GM12878 (cell line): ENCODE measurements around the gene NFATC2. TPM values are rescaled to one million over a fixed set of nuclear protein-coding genes. Genes with fewer than 3 reads are reported as not detected.
A peak's percentile ranks its signal among the peaks of the same experiment; 100 is the strongest.

Source experiments
- ATAC-seq: fragments of 200-7000 bp; cut with Tn5 transposase; 3 replicates; pipeline ENCODE4 v1.9.1; 2020; ENCODE audit warnings: mild to moderate bottlenecking, moderate library complexity
- BruUV-seq: library from RNA; stranded (reverse); fragments of 400-500 nt; replicated peaks from 2 replicates; lab custom pipeline; 2021; lab: Mats Ljungman, UMichigan
- CTCF ChIA-PET: fragments of 300-600 bp; sonication (Branson Sonifier 250); formaldehyde crosslinking; extraction: SDS; loops from one replicate; lab custom pipeline; 2021; ENCODE audit warnings: inconsistent platforms; lab: Yijun Ruan, JAX
- POLR2A ChIA-PET: fragments of 350-600 bp; formaldehyde crosslinking; extraction: SDS; loops from one replicate; lab custom pipeline; 2021; ENCODE audit warnings: inconsistent platforms; lab: Charles Lee
- RAD21 ChIA-PET: fragments of 300-600 bp; sonication (Branson Sonifier 250); formaldehyde crosslinking; loops from one replicate; lab custom pipeline; 2023; ENCODE audit warnings: antibody characterized with exemption; ENCODE audit not compliant: unreplicated experiment; lab: Charles Lee
- SMC1A ChIA-PET: fragments of 300-600 bp; sonication (Branson Sonifier 250); formaldehyde crosslinking; loops from one replicate; lab custom pipeline; 2023; ENCODE audit not compliant: unreplicated experiment, uncharacterized antibody; lab: Charles Lee
- DNase-seq: peaks from one replicate; pipeline ENCODE4 v3.0.0-alpha.2; 2011; ENCODE audit warnings: low read depth, low spot score
- FAIRE-seq: peaks from 3 replicates; lab custom pipeline; 2011; peaks lifted over from hg19 to GRCh38; lab: Jason Lieb, UNC
- H2AFZ ChIP-seq: 2 replicates; pipeline ENCODE4 v1.6.0; 2011; ENCODE audit warnings: low read depth, low read length, control low read depth; ENCODE audit not compliant: control insufficient read depth
- H3K27ac ChIP-seq: 2 replicates; pipeline ENCODE4 v1.5.1; 2011; ENCODE audit warnings: control low read depth; ENCODE audit not compliant: control insufficient read depth, insufficient read depth
- H3K27me3 ChIP-seq, 2 experiments: replicated peaks in 1 of 2; 2 replicates each; pipeline versions ENCODE4 v1.6.0 to v1.6.1; 2011; ENCODE audit warnings: low read length in 1 of 2; ENCODE audit not compliant: control insufficient read depth in 2 of 2, insufficient read depth in 2 of 2
- H3K36me3 ChIP-seq, 2 experiments: 2 replicates each; pipeline ENCODE4 v1.5.1; 2011; ENCODE audit warnings: low read length in 1 of 2; ENCODE audit not compliant: control insufficient read depth in 2 of 2, insufficient read depth in 2 of 2
- H3K4me1 ChIP-seq: 2 replicates; pipeline ENCODE4 v1.6.1; 2011; ENCODE audit warnings: mild to moderate bottlenecking, low read length, moderate library complexity, mixed read lengths; ENCODE audit not compliant: control insufficient read depth, insufficient read depth
- H3K4me2 ChIP-seq: 2 replicates; pipeline ENCODE4 v1.6.0; 2011; ENCODE audit warnings: control low read depth; ENCODE audit not compliant: control insufficient read depth, insufficient read depth
- H3K4me3 ChIP-seq: fragments of 200-600 bp; sonication (generic); 2 replicates; pipeline ENCODE4 v1.5.1; 2016
- H3K79me2 ChIP-seq: 2 replicates; pipeline ENCODE4 v1.6.0; 2011; ENCODE audit warnings: low read length; ENCODE audit not compliant: control insufficient read depth, insufficient read depth
- H3K9ac ChIP-seq: 2 replicates; pipeline ENCODE4 v1.8.0; 2011; ENCODE audit warnings: low read length, control low read depth, mixed read lengths; ENCODE audit not compliant: control insufficient read depth, insufficient read depth
- H3K9me3 ChIP-seq: replicated peaks from 3 replicates; pipeline ENCODE4 v1.5.1; 2011; ENCODE audit warnings: mild to moderate bottlenecking, low read length; ENCODE audit not compliant: control insufficient read depth, insufficient read depth
- H4K20me1 ChIP-seq: 2 replicates; pipeline ENCODE4 v1.6.0; 2011; ENCODE audit not compliant: control insufficient read depth, insufficient read depth
- CREB1 ChIP-seq: IDR thresholded peaks from 2 replicates; pipeline ENCODE4 v1.6.1; 2012; ENCODE audit warnings: low read depth, mild to moderate bottlenecking, inconsistent platforms
- ESRRA ChIP-seq: IDR thresholded peaks from 2 replicates; pipeline ENCODE4 v1.6.1; 2012; ENCODE audit warnings: mild to moderate bottlenecking, low read length, improper control_type of control experiment
- JUND ChIP-seq: IDR thresholded peaks from 2 replicates; pipeline ENCODE4 v1.6.1; 2012; ENCODE audit warnings: low read depth, mild to moderate bottlenecking, low read length, improper control_type of control experiment, moderate library complexity
- NFYB ChIP-seq: IDR thresholded peaks from 2 replicates; pipeline ENCODE4 v1.6.1; 2011; ENCODE audit warnings: low read depth, mild to moderate bottlenecking, low read length, improper control_type of control experiment, moderate library complexity; ENCODE audit not compliant: insufficient read depth
- TAF1 ChIP-seq: IDR thresholded peaks from 2 replicates; pipeline ENCODE4 v1.6.1; 2011; ENCODE audit warnings: mild to moderate bottlenecking, low read depth, low read length, borderline replicate concordance
- TARDBP ChIP-seq: IDR thresholded peaks from 2 replicates; pipeline ENCODE4 v1.6.1; 2016; ENCODE audit warnings: borderline replicate concordance
- ZZZ3 ChIP-seq: IDR thresholded peaks from 2 replicates; pipeline ENCODE4 v1.6.1; 2011; ENCODE audit warnings: low read depth; ENCODE audit not compliant: control insufficient read depth, insufficient read length
- WGBS: methylation state at CpG from one replicate; pipeline ENCODE4 v1.1.6; 2016; ENCODE audit warnings: low lambda C conversion rate; ENCODE audit not compliant: insufficient replicate concordance, insufficient coverage; ENCODE audit errors: missing lambda C conversion rate; 5-methylcytosine and 5-hydroxymethylcytosine counted together
- in situ Hi-C: fragments of 300-500 bp; cut with MboI; formaldehyde crosslinking; loops from 9 replicates; pipeline ENCODE4 v1.14.3; 2018; ENCODE audit warnings: mixed read lengths
- intact Hi-C: fragments of 100-400 bp; cut with micrococcal nuclease; formaldehyde crosslinking; loops from one replicate; pipeline ENCODE4 v1.14.2; 2022; ENCODE audit not compliant: unreplicated experiment
- polyA plus RNA-seq, 11 experiments: library from polyadenylated mRNA; depleted of rRNA in 4 of 11; unstranded in 6 of 11; stranded (reverse) in 5 of 11; fragments of >200 nt; fragmentation: Nextera tagmentation in 4 of 11; fragmentation: Illumina TruSeq in 1 of 11; extraction: Ambion mirVana in 4 of 11; extraction: Trizol in 1 of 11; gene quantifications; 1 replicate in 1 of 11; 2 replicates in 10 of 11; pipeline versions ENCODE4 v1.2.1 to v1.2.3, GENCODE V29; 2011 to 2016; ENCODE audit warnings: inconsistent platforms in 2 of 11, missing spikeins in 2 of 11, low read depth in 1 of 11
- total RNA-seq, 4 experiments: library from RNA; depleted of rRNA in 3 of 4; stranded (reverse); fragments of >200 nt in 3 of 4; fragmentation: Illumina TruSeq in 1 of 4; extraction: Trizol in 1 of 4; gene quantifications; 2 replicates each; pipeline versions ENCODE4 v1.2.1 to v1.2.3, GENCODE V29; 2013 to 2021
- TF ChIP-seq, protein P1 (sequence below): IDR thresholded peaks from 2 replicates; pipeline ENCODE4 v1.6.1; 2011; ENCODE audit warnings: borderline replicate concordance, low read depth, mild to moderate bottlenecking, moderate library complexity, low read length; ENCODE audit not compliant: insufficient read depth, poor library complexity, severe bottlenecking

NFATC2 gene
- total and polyA plus RNA-seq, 10 of the 15 experiments (the other 5 are each of a cell fraction or from before 2014, with no cell fraction given), result 3.3 to 20.0 (median 7.3) TPM

DNA sequence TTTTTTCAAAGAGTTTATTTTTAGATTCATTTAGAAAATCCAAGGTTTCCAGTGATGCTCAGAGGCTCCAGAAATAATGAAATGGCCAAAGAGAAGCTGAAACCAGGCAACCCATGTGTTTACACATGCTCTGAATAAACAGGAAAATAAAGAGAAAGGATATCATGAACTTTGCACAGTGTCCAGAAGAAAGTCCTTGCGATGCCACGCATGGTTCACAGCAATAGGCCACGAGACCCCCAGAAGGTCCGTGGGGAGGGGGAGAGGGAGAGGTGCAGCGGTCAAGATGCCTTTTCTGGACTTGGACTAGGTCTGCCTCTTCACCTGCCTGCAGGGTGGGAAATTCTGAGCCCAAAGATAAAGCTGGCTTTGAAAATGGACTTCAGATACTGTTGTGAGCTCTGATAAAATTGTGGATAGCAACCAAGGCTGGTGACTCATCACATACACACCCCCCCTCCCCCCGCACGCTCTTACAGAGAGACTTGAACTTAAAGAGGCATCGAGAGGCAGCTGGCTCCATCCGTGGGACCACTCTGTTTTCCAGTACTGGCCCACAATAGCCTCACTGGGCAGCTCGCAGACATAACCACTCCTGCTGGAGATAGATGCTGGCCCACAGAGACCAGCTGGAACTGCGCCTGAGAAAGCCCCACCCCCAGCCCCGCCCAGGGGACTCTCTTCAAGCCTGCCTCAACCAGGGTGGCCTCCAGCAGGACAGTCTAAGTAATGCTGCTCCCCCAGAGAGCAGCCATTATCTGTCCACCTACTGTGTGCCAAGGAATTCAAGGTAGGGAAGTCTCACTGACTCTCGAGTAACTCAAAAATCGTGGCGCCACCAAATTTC lies 21.2 kb upstream of the NFATC2 start:
- RAD21 ChIA-PET, result no interaction called here
- ATAC-seq (peak; percentile 53; the same call in 2 of the 3 replicates), DNase-seq (no peak), FAIRE-seq (no peak)
- Histone ChIP-seq H3K27ac (no peak overlapping the region), H3K9ac (no peak overlapping the region), H3K27me3 (peaks cover 13 to 33% of the 10 kb centered on the region in 2 experiments), H4K20me1 (no peaks in the 10 kb centered on the region; the same call in 1 of the 2 replicates), H3K4me3 (no peak overlapping the region), H2AFZ (no peak overlapping the region), H3K9me3 (no peaks in the 10 kb centered on the region; the same call in 2 of the 3 replicates), H3K4me1 (no peaks in the 10 kb centered on the region; the same call in 1 of the 2 replicates), H3K36me3 (no peaks in the 10 kb centered on the region), H3K79me2 (no peaks in the 10 kb centered on the region), H3K4me2 (no peak overlapping the region)
- WGBS, result 35% methylated on average over 15 of the region's 15 CpGs
- CTCF ChIA-PET, result no interaction called here
- no TSS peak for BruUV-seq
- TF ChIP-seq NFYB, result no peak
- no peak for TF ChIP-seq ZZZ3
- TF ChIP-seq TARDBP, result no peak
- TF ChIP-seq JUND, result no peak
- TF ChIP-seq ESRRA, result no peak
- TF ChIP-seq CREB1, result no peak
- in situ Hi-C loops, result no loop called here
- intact Hi-C loops, result no loop called here
- POLR2A ChIA-PET, result no interaction called here
- SMC1A ChIA-PET, result no interaction called here

DNA sequence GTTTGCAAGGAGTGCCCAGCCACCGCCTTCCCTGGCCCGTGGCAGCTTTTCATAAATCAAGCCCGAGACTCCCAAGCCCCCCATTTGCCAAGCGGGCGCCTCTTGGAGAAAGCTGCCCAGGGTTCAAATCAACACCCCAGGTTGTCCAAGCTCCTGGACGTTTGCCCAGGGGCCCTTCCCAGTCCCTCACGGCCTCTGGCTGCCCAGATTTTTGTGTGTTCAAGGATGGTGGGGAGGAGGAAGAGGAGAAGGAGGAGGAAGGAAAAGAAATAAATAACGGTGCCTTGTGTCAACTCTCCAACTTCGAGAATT lies 20.6 kb upstream of the NFATC2 start:
- SMC1A ChIA-PET, result no interaction called here
- intact Hi-C loops (no loop called here), in situ Hi-C loops (no loop called here)
- Histone ChIP-seq H3K27ac (no peak overlapping the region), H3K27me3 (peaks cover 13 to 33% of the 10 kb centered on the region in 2 experiments), H3K4me3 (no peak overlapping the region), H2AFZ (no peak overlapping the region), H4K20me1 (no peaks in the 10 kb centered on the region; the same call in 1 of the 2 replicates), H3K9ac (no peak overlapping the region), H3K4me2 (peak overlapping the region; percentile 70; the same call in 1 of the 2 replicates), H3K79me2 (no peaks in the 10 kb centered on the region), H3K36me3 (no peaks in the 10 kb centered on the region), H3K9me3 (no peaks in the 10 kb centered on the region; the same call in 2 of the 3 replicates), H3K4me1 (no peaks in the 10 kb centered on the region; the same call in 1 of the 2 replicates)
- RAD21 ChIA-PET, result no interaction called here
- TF ChIP-seq, protein P1, sequence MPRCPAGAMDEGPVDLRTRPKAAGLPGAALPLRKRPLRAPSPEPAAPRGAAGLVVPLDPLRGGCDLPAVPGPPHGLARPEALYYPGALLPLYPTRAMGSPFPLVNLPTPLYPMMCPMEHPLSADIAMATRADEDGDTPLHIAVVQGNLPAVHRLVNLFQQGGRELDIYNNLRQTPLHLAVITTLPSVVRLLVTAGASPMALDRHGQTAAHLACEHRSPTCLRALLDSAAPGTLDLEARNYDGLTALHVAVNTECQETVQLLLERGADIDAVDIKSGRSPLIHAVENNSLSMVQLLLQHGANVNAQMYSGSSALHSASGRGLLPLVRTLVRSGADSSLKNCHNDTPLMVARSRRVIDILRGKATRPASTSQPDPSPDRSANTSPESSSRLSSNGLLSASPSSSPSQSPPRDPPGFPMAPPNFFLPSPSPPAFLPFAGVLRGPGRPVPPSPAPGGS, result no peak
- no peak for TF ChIP-seq TAF1
- 21% methylated on average over 9 of the region's 9 CpGs for WGBS
- FAIRE-seq (no peak), ATAC-seq (peak; percentile 25; the same call in 1 of the 3 replicates), DNase-seq (no peak)
- CTCF ChIA-PET, result no interaction called here
- BruUV-seq, result no TSS peak
- POLR2A ChIA-PET, result no interaction called here
